Measurements from ENCODE around the gene VSX1.

VSX1 gene

GRCh38 chr20:25076201-25076600 lies 5.7 kb downstream of the VSX1 start:
- no peak overlapping the region for H3K27ac ChIP-seq (ENCODE audit: low read length)
- peaks cover 0 to 13% of the 10 kb centered on the region in 2 donors for H3K4me1 ChIP-seq (ENCODE audit: control insufficient read depth in 1 of 2, insufficient read depth in 2 of 2, low read length in 2 of 2)
- H3K9me3 ChIP-seq (ENCODE audit: control insufficient read depth in 1 of 2, low read length in 2 of 2) = no peaks in the 10 kb centered on the region
- H3K27me3 ChIP-seq (ENCODE audit: low read depth, low read length) = peaks cover 26% of the 10 kb centered on the region
- H3K4me3 ChIP-seq (ENCODE audit: low read depth in 1 of 2, low read length in 2 of 2) = no peak overlapping the region
- H3K36me3 ChIP-seq (ENCODE audit: control insufficient read depth in 1 of 2, insufficient read depth in 2 of 2, low read length in 2 of 2) = no peaks in the 10 kb centered on the region

GRCh38 chr20:25073544-25073943 lies 8.4 kb downstream of the VSX1 start:
- H3K9me3 ChIP-seq (ENCODE audit: control insufficient read depth in 1 of 2, low read length in 2 of 2) = no peaks in the 10 kb centered on the region
- H3K4me3 ChIP-seq (ENCODE audit: low read depth in 1 of 2, low read length in 2 of 2) = no peak overlapping the region
- no peaks in the 10 kb centered on the region for H3K36me3 ChIP-seq (ENCODE audit: control insufficient read depth in 1 of 2, insufficient read depth in 2 of 2, low read length in 2 of 2)
- H3K27me3 ChIP-seq (ENCODE audit: low read depth, low read length) = peaks cover 18% of the 10 kb centered on the region
- H3K27ac ChIP-seq (ENCODE audit: low read length) = no peak overlapping the region
- peaks cover 0 to 11% of the 10 kb centered on the region in 2 donors for H3K4me1 ChIP-seq (ENCODE audit: control insufficient read depth in 1 of 2, insufficient read depth in 2 of 2, low read length in 2 of 2)

- Histone ChIP-seq H3K27me3 (ENCODE audit: low read depth, low read length) (peaks cover 18% of the 10 kb centered on the region), H3K9me3 (ENCODE audit: control insufficient read depth in 1 of 2, low read length in 2 of 2) (no peaks in the 10 kb centered on the region), H3K27ac (ENCODE audit: low read length) (no peak overlapping the region), H3K4me1 (ENCODE audit: control insufficient read depth in 1 of 2, insufficient read depth in 2 of 2, low read length in 2 of 2) (peaks cover 0 to 8% of the 10 kb centered on the region in 2 donors), H3K4me3 (ENCODE audit: low read depth in 1 of 2, low read length in 2 of 2) (no peak overlapping the region), H3K36me3 (ENCODE audit: control insufficient read depth in 1 of 2, insufficient read depth in 2 of 2, low read length in 2 of 2) (no peaks in the 10 kb centered on the region)
Observed at GRCh38 chr20:25072226-25072811, 9.6 kb downstream of the VSX1 start.

GRCh38 chr20:25071734-25072133 lies 10.2 kb downstream of the VSX1 start:
- H3K27ac ChIP-seq (ENCODE audit: low read length) = no peak overlapping the region
- H3K36me3 ChIP-seq (ENCODE audit: control insufficient read depth in 1 of 2, insufficient read depth in 2 of 2, low read length in 2 of 2) = no peaks in the 10 kb centered on the region
- peaks cover 0 to 3% of the 10 kb centered on the region in 2 donors for H3K4me1 ChIP-seq (ENCODE audit: control insufficient read depth in 1 of 2, insufficient read depth in 2 of 2, low read length in 2 of 2)
- no peak overlapping the region for H3K4me3 ChIP-seq (ENCODE audit: low read depth in 1 of 2, low read length in 2 of 2)
- no peaks in the 10 kb centered on the region for H3K9me3 ChIP-seq (ENCODE audit: control insufficient read depth in 1 of 2, low read length in 2 of 2)
- peaks cover 18% of the 10 kb centered on the region for H3K27me3 ChIP-seq (ENCODE audit: low read depth, low read length)

- Histone ChIP-seq H3K27me3 (ENCODE audit: low read depth, low read length) (peaks cover 15% of the 10 kb centered on the region), H3K4me3 (ENCODE audit: low read depth in 1 of 2, low read length in 2 of 2) (no peak overlapping the region), H3K36me3 (ENCODE audit: control insufficient read depth in 1 of 2, insufficient read depth in 2 of 2, low read length in 2 of 2) (no peaks in the 10 kb centered on the region), H3K9me3 (ENCODE audit: control insufficient read depth in 1 of 2, low read length in 2 of 2) (no peaks in the 10 kb centered on the region), H3K4me1 (ENCODE audit: control insufficient read depth in 1 of 2, insufficient read depth in 2 of 2, low read length in 2 of 2) (peaks cover 0 to 1% of the 10 kb centered on the region in 2 donors), H3K27ac (ENCODE audit: low read length) (no peak overlapping the region)
Observed at GRCh38 chr20:25070821-25071473, 11.0 kb downstream of the VSX1 start.

GRCh38 chr20:25067102-25067987 lies 14.6 kb downstream of the VSX1 start:
- Histone ChIP-seq H3K36me3 (ENCODE audit: control insufficient read depth in 1 of 2, insufficient read depth in 2 of 2, low read length in 2 of 2) (no peaks in the 10 kb centered on the region), H3K4me3 (ENCODE audit: low read depth in 1 of 2, low read length in 2 of 2) (no peak overlapping the region), H3K27ac (ENCODE audit: low read length) (no peak overlapping the region), H3K27me3 (ENCODE audit: low read depth, low read length) (peaks cover 7% of the 10 kb centered on the region), H3K9me3 (ENCODE audit: control insufficient read depth in 1 of 2, low read length in 2 of 2) (no peaks in the 10 kb centered on the region), H3K4me1 (ENCODE audit: control insufficient read depth in 1 of 2, insufficient read depth in 2 of 2, low read length in 2 of 2) (peaks cover 4 to 8% of the 10 kb centered on the region in 2 donors)

GRCh38 chr20:25066386-25066785 lies 15.6 kb downstream of the VSX1 start:
- Histone ChIP-seq H3K4me1 (ENCODE audit: control insufficient read depth in 1 of 2, insufficient read depth in 2 of 2, low read length in 2 of 2) (peaks cover 4 to 8% of the 10 kb centered on the region in 2 donors), H3K4me3 (ENCODE audit: low read depth in 1 of 2, low read length in 2 of 2) (no peak overlapping the region), H3K27ac (ENCODE audit: low read length) (no peak overlapping the region), H3K27me3 (ENCODE audit: low read depth, low read length) (peaks cover 4% of the 10 kb centered on the region), H3K36me3 (ENCODE audit: control insufficient read depth in 1 of 2, insufficient read depth in 2 of 2, low read length in 2 of 2) (no peaks in the 10 kb centered on the region), H3K9me3 (ENCODE audit: control insufficient read depth in 1 of 2, low read length in 2 of 2) (no peaks in the 10 kb centered on the region)

- no peaks in the 10 kb centered on the region for H3K9me3 ChIP-seq (ENCODE audit: control insufficient read depth in 1 of 2, low read length in 2 of 2)
- H3K4me1 ChIP-seq (ENCODE audit: control insufficient read depth in 1 of 2, insufficient read depth in 2 of 2, low read length in 2 of 2) = peaks cover 4 to 8% of the 10 kb centered on the region in 2 donors
- H3K4me3 ChIP-seq (ENCODE audit: low read depth in 1 of 2, low read length in 2 of 2) = no peak overlapping the region
- peaks cover 4% of the 10 kb centered on the region for H3K27me3 ChIP-seq (ENCODE audit: low read depth, low read length)
- H3K36me3 ChIP-seq (ENCODE audit: control insufficient read depth in 1 of 2, insufficient read depth in 2 of 2, low read length in 2 of 2) = no peaks in the 10 kb centered on the region
- no peak overlapping the region for H3K27ac ChIP-seq (ENCODE audit: low read length)
Observed at GRCh38 chr20:25065625-25066338, 16.2 kb downstream of the VSX1 start.

GRCh38 chr20:25065072-25065624 lies 16.8 kb downstream of the VSX1 start:
- no peaks in the 10 kb centered on the region for H3K9me3 ChIP-seq (ENCODE audit: control insufficient read depth in 1 of 2, low read length in 2 of 2)
- H3K4me1 ChIP-seq (ENCODE audit: control insufficient read depth in 1 of 2, insufficient read depth in 2 of 2, low read length in 2 of 2) = peaks cover 4 to 8% of the 10 kb centered on the region in 2 donors
- H3K4me3 ChIP-seq (ENCODE audit: low read depth in 1 of 2, low read length in 2 of 2) = no peak overlapping the region
- H3K36me3 ChIP-seq (ENCODE audit: control insufficient read depth in 1 of 2, insufficient read depth in 2 of 2, low read length in 2 of 2) = no peaks in the 10 kb centered on the region
- H3K27ac ChIP-seq (ENCODE audit: low read length) = no peak overlapping the region
- H3K27me3 ChIP-seq (ENCODE audit: low read depth, low read length) = peaks cover 4% of the 10 kb centered on the region

GRCh38 chr20:25064561-25065071 lies 17.3 kb downstream of the VSX1 start:
- H3K27me3 ChIP-seq (ENCODE audit: low read depth, low read length) = peaks cover 4% of the 10 kb centered on the region
- no peaks in the 10 kb centered on the region for H3K36me3 ChIP-seq (ENCODE audit: control insufficient read depth in 1 of 2, insufficient read depth in 2 of 2, low read length in 2 of 2)
- no peaks in the 10 kb centered on the region for H3K9me3 ChIP-seq (ENCODE audit: control insufficient read depth in 1 of 2, low read length in 2 of 2)
- peaks cover 4 to 8% of the 10 kb centered on the region in 2 donors for H3K4me1 ChIP-seq (ENCODE audit: control insufficient read depth in 1 of 2, insufficient read depth in 2 of 2, low read length in 2 of 2)
- H3K27ac ChIP-seq (ENCODE audit: low read length) = no peak overlapping the region
- H3K4me3 ChIP-seq (ENCODE audit: low read depth in 1 of 2, low read length in 2 of 2) = no peak overlapping the region
